ENCODE data around the gene TRAPPC2L.
A peak's percentile ranks its signal among the peaks of the same experiment; 100 is the strongest.

Gene TRAPPC2L

DNA sequence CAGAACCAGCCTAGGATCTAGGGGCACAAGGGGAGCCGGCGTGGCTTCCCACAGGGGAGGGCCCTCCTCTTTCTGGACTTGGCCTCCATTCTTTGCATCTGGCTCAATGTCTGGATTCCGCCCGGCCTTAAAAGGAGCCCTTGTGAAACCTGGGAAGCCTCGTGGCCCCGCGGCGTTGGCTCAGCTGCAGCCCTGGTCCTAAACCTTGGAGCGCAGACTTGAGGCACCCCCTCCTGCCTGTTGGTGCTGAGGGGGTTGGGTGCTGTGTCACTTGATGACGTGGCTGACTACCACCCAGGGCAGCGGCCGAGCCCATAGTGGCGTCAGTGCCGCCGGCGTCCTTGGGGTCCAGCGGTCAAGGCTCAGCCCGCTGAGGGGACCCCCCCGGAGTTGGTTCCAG is 4.4 kb downstream of the TRAPPC2L start:
- ATAC-seq: no peak

- ATAC-seq: no peak
Measured at GRCh38 chr16:88862968-88863367, 6.0 kb downstream of the TRAPPC2L start.

DNA sequence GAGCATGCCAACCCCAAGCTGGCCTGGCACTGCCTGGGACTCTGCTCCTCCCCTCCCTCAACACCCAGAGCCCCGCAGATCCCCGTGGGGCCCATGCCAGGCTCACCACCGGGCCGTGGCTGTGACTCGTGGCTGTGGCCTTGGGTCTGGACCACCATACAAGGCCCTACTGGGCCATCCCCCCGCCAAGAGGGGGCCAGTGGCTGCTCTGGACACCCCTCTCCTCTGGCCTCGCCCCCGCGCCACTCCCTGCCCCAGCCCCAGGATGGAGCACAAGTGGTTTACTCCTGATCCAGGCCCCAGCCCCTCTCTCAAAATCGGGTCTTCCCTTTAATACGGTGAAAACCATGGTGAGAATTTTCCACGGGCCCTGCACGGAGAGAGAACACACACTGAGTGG is 6.5 kb downstream of the TRAPPC2L start:
- no peak for ATAC-seq

- ATAC-seq: no peak
Measured at GRCh38 chr16:88864099-88864498, 7.2 kb downstream of the TRAPPC2L start.

DNA sequence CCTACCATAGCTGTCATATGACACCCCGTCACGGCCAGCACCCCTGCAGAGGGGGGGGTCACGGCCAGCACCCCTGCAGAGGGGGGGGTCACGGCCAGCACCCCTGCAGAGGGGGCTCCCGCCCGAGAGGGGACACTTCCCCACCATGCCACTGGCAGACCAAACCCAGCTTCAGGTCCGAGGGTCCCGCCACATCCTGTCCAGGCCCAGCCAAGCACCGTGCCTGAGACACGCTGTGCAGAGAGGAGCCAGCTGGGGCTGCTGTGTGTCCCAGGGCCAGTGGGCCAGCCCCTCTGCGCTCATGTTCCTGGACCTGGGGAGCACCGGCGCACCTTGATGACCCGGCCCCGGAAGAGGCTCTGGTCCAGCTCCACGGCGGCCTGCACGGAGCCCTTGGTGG is 7.6 kb downstream of the TRAPPC2L start:
- no peak for ATAC-seq

DNA sequence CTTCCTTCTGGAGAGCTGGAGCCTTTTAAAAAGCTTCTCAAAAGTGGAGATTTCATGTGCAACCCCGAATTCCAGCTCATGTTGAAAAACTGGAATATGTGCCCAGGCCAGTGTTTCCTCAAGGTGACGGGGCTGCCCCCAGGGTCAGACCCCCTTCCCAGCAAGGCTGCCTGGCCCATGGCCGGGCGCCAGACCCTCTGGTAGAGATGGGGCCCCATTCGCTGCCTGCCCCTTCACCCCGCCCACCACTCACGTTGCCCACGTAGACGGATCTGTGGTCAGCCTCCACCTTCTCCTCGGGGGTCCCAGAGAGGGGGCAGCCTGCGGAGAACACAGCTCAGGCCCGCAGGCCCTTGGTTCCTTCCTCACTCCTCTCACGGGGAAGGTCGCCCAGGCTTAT is 8.4 kb downstream of the TRAPPC2L start:
- ATAC-seq: no peak

DNA sequence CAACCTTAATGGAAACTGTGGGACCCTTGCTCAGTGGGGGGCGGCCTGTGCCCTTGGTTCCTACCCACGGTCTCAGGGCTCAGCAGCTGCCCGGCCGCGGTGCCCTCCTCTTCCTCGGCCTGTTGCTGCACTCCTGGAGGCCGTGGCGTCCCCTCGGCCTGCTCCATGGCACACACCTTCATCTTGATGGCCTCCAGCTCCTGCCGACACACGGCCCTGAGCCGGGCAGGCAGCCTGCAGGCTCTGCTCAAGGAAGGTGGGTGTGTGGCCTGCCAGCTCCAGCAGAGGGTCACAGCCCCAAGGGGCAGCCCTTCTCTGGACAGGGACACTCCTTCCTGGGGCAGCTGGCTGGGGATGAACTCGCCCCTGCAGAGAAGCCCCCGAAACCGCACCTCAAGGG is 8.8 kb downstream of the TRAPPC2L start:
- no peak for ATAC-seq

- ATAC-seq: no peak
Measured at GRCh38 chr16:88866151-88866920, 9.4 kb downstream of the TRAPPC2L start, which contains the start of gene PABPN1L. PABPN1L (minus strand) TSS chr16:88866660; CDS start chr16:88866606, 54 bp downstream.

- ATAC-seq: no peak
Measured at GRCh38 chr16:88867581-88868246, 10.8 kb downstream of the TRAPPC2L start.

DNA sequence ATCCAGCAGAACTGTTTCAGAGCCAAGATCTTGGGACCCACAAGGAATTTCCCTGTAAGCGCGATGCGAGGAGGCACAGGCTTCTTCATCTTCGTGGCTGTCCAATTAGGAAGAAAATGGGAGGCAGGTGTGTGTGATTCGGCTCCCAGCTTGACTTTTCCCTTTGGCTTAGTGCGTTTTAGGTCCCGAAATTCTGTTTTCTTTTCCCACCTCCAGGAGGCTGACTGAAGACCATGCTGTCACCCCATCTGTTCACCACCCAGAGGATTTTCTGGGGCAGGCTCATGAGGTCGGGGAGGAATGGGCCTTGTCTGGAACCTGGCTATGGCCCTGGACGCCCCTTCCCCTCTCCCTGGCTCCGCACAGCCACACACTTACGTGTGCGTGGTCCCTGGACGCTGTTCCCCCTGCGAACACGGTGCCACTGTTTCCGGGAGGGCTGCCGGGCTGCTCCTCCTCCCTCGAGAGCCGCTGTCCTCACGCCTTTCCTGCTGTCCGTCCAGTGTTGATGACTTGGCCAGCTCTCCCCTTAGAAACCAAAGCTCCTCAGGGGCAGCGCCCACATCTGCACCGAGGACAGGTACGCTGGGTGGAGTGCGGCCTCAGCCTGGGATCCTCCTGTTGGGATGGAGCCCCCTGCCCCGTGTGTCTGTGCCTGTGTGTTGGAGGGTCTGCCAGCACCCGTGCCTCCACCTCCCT is 12.2 kb downstream of the TRAPPC2L start:
- no peak for ATAC-seq

DNA sequence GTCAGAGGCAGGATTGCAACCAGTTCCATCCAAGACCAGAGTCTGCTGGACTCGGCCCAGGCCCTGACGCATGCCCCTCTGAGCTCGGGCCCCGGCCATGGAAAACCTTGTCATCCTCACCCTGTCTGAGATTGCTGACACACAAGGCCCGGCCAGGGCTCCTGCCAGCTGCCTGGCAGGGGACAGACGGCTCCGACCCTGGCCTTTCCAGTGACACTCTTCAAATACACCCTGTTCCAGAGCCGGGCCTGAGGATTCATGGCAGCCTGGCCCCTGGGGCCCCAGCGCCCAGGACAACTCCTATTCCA is 12.7 kb downstream of the TRAPPC2L start:
- ATAC-seq: no peak

DNA sequence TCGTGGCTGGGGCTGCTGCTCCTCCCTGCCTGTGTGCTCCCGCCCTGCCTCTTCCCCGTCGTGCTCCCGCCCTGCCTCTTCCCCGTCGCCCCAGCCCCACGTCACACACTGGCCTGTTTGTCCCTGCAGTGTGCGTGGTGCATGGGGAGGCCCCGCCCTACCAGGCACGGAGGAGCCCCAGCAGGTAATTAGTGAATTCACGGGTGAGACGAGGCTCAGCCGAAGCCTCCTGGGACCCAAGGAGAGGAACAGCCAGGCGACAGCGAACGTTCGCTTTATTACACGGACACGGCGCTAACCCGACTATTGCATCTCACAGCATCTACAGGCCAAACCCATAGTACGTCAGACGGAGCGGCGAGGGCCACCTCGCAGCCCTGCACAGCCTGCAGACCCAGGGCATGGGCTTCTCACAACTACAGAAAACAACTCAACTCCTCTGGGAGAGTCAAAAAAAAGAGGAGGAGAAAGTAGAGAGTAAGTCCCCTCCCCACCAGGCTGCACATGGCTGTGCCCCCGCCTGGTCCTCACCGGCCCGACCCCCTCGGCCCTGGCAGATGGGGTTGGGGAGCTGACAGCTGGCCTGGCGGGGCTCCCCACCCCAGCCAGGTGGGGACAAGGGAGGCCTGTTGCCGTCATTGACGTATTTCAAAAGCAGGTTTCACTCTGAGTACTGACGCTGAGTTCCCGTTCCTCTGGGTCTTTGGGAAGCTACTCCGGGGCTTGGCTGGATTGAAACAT is 13.9 kb downstream of the TRAPPC2L start:
- peak in 1 of 2 donors; percentile 31 for ATAC-seq

DNA sequence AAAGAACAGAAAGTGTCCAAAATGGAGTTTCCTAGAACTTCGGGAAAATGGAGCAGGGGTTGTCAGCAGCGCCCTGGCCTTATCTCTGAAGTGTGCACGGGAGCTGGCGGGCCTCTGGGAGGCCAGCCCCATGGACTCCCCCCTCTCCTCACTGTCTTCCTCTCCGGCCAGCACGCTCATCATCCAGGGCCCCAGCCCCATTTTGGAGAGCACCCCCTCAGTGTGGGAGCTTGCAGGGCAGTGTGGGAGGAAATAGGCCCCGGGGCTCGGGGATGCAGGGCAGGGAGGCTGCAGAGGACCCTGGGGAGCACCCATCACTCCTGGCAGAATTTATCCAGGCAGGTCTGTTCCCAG is 14.4 kb downstream of the TRAPPC2L start:
- ATAC-seq: no peak

- no peak for ATAC-seq
Measured at GRCh38 chr16:88871730-88872416, 14.9 kb downstream of the TRAPPC2L start.

- ATAC-seq: no peak
Measured at GRCh38 chr16:88872650-88873331, 15.9 kb downstream of the TRAPPC2L start.

GRCh38 chr16:88874938-88875599 is 18.1 kb downstream of the TRAPPC2L start:
- ATAC-seq: no peak

DNA sequence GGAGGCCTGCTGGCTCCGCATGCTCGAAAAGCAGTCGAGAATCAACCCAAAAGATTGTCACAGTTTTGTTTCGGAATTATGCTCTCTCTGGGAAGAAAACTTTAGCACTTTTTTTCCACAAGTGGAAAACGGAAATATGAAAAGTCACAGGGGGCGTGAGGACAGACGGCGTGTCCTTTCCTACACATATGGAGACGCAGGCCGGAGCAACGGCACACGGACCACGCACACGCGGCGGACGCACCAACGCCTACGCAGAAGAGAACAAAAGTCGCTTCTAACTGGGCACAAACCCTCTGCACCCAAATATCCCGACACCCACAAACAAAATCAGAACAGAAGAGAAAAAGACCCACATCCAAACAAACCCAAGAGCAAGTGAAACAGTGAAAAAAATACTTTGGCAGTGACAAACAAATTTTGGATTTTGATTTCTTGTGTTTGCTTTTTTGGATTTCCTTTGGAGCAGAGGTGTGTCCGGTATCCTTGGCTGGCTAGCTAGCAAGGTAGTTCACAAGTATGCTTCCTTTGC is 18.8 kb downstream of the TRAPPC2L start:
- ATAC-seq: no peak

- ATAC-seq: no peak
Measured at GRCh38 chr16:88876942-88877526, 20.1 kb downstream of the TRAPPC2L start.

DNA sequence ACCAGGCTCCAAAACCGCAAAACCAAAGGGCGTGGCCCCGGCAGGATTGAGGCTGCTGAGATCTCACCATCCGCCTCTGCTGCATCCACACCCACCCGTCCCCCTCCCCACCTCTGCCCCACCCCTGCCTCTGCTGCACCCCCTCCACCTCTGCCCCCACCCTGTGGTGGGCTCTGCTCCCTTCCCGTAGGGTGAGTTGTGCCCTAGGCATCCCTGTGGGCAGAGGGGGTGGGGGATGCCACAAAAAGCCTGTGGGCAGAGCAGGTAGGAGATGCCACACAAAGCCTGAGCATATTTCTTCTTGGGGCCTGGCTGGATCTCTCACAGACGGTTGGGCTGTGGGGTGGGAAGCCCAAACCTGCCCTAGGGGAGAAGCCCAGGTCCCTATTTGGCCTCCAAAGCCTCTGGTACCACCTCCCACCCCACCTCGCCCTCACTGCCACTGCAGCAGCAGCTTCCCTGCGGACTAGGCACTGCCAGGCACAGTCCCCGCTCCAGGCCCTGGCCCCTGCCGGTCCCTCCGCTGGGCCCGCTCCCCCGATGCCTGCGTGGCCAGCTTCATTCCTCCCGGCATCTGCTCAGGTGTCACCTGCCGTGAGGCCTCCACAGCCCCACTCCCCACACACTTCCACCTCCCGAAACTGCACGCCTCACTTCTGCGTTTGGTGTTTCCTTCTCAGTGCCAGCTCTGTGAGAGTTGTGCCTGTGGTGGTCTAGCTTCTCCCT is 20.8 kb downstream of the TRAPPC2L start:
- ATAC-seq: no peak

GRCh38 chr16:88878356-88878755 is 21.4 kb downstream of the TRAPPC2L start:
- ATAC-seq: no peak
